HG03432 (cell line): Measurements from ENCODE around the gene SREK1IP1.
"Not testable (repeated sequence)": the region's sequence is repeated elsewhere in the genome, so short reads cannot be mapped to it uniquely, and the experiment has no call there.

Source experiments
- ATAC-seq: cut with Tn5 transposase; IDR thresholded peaks from one replicate; pipeline ENCODE4 v1.9.1; 2021; ENCODE audit warnings: mild to moderate bottlenecking, moderate library complexity; ENCODE audit not compliant: unreplicated experiment

The SREK1IP1 gene

GRCh38 chr5:64765804-64766504 lies 2.5 kb downstream of the SREK1IP1 start:
- ATAC-seq: no peak

- ATAC-seq: no peak
Observed at GRCh38 chr5:64763948-64764503, 4.5 kb downstream of the SREK1IP1 start.

- no peak for ATAC-seq
Observed at GRCh38 chr5:64759960-64760660, 8.4 kb downstream of the SREK1IP1 start.

GRCh38 chr5:64758901-64759300 lies 9.6 kb downstream of the SREK1IP1 start:
- no peak for ATAC-seq

GRCh38 chr5:64754066-64754465 lies 14.4 kb downstream of the SREK1IP1 start:
- no peak for ATAC-seq

GRCh38 chr5:64749385-64749784 lies 19.1 kb downstream of the SREK1IP1 start:
- ATAC-seq: no peak

GRCh38 chr5:64746446-64746845 lies 22.0 kb downstream of the SREK1IP1 start:
- no peak for ATAC-seq

- ATAC-seq: no peak
Observed at GRCh38 chr5:64744914-64745313, 23.6 kb downstream of the SREK1IP1 start.

GRCh38 chr5:64742821-64743220 lies 25.7 kb downstream of the SREK1IP1 start:
- ATAC-seq: no peak

- ATAC-seq: no peak
Observed at GRCh38 chr5:64742411-64742810, 26.1 kb downstream of the SREK1IP1 start.

- ATAC-seq: no peak
Observed at GRCh38 chr5:64727150-64727549, 41.3 kb downstream of the SREK1IP1 start.

GRCh38 chr5:64722588-64722987 lies 45.9 kb downstream of the SREK1IP1 start:
- no peak for ATAC-seq

- not testable (repeated sequence) for ATAC-seq
Observed at GRCh38 chr5:64714495-64714894, 54.0 kb downstream of the SREK1IP1 start.

GRCh38 chr5:64707191-64707590 lies 61.3 kb downstream of the SREK1IP1 start:
- no peak for ATAC-seq

GRCh38 chr5:64706074-64706473 lies 62.4 kb downstream of the SREK1IP1 start:
- ATAC-seq: not testable (repeated sequence)

GRCh38 chr5:64700765-64701164 lies 67.7 kb downstream of the SREK1IP1 start:
- ATAC-seq: no peak

- not testable (repeated sequence) for ATAC-seq
Observed at GRCh38 chr5:64696414-64696813, 72.1 kb downstream of the SREK1IP1 start.

GRCh38 chr5:64693636-64694035 lies 74.9 kb downstream of the SREK1IP1 start:
- no peak for ATAC-seq

GRCh38 chr5:64691291-64691690 lies 77.2 kb downstream of the SREK1IP1 start:
- ATAC-seq: no peak

GRCh38 chr5:64690417-64691151 lies 77.9 kb downstream of the SREK1IP1 start, which contains the start of gene SHISAL2B:
Gene SHISAL2B (plus strand): TSS chr5:64690503. CDS start chr5:64690624, 121 bp downstream.
- peak; percentile 48 for ATAC-seq

GRCh38 chr5:64690104-64690416 lies 78.4 kb downstream of the SREK1IP1 start:
- ATAC-seq: peak; percentile 22
